Fibroblast of skin of back (primary cell): ENCODE measurements around the gene FGFR2.

Source experiments
- DNase-seq: peaks from one replicate; pipeline ENCODE4 v3.0.0-alpha.2; 2013

FGFR2 gene

GRCh38 chr10:121484816-121485215 lies 113.4 kb downstream of the FGFR2 start:
- DNase-seq, result no peak

GRCh38 chr10:121484401-121484800 lies 113.8 kb downstream of the FGFR2 start:
- DNase-seq, result no peak

- DNase-seq, result peak; percentile 36
These were observed 117.1 kb downstream of the FGFR2 start for GRCh38 chr10:121481180-121481579.

- no peak for DNase-seq
These were observed 119.7 kb downstream of the FGFR2 start for GRCh38 chr10:121478556-121478955.

- DNase-seq, result no peak
These were observed 128.2 kb downstream of the FGFR2 start for GRCh38 chr10:121469797-121470606.

GRCh38 chr10:121468726-121469125 lies 129.5 kb downstream of the FGFR2 start:
- DNase-seq, result no peak

GRCh38 chr10:121466424-121466823 lies 131.8 kb downstream of the FGFR2 start:
- DNase-seq, result no peak

GRCh38 chr10:121465215-121465614 lies 133.0 kb downstream of the FGFR2 start:
- DNase-seq, result no peak

- DNase-seq, result no peak
These were observed 133.7 kb downstream of the FGFR2 start for GRCh38 chr10:121464517-121464916.

- DNase-seq, result no peak
These were observed 135.3 kb downstream of the FGFR2 start for GRCh38 chr10:121462955-121463354.

GRCh38 chr10:121462281-121462680 lies 136.0 kb downstream of the FGFR2 start:
- DNase-seq, result no peak

- DNase-seq, result no peak
These were observed 136.9 kb downstream of the FGFR2 start for GRCh38 chr10:121461307-121461706.

- DNase-seq, result no peak
These were observed 137.5 kb downstream of the FGFR2 start for GRCh38 chr10:121460733-121461132.

- DNase-seq, result peak; percentile 89
These were observed 138.4 kb downstream of the FGFR2 start for GRCh38 chr10:121459622-121460453.

GRCh38 chr10:121459279-121459621 lies 139.0 kb downstream of the FGFR2 start:
- DNase-seq, result no peak

GRCh38 chr10:121457729-121458128 lies 140.5 kb downstream of the FGFR2 start:
- DNase-seq, result no peak

- no peak for DNase-seq
These were observed 142.9 kb downstream of the FGFR2 start for GRCh38 chr10:121455377-121455776.

GRCh38 chr10:121454781-121455180 lies 143.5 kb downstream of the FGFR2 start:
- no peak for DNase-seq

- no peak for DNase-seq
These were observed 145.1 kb downstream of the FGFR2 start for GRCh38 chr10:121453160-121453559.

GRCh38 chr10:121452581-121452980 lies 145.7 kb downstream of the FGFR2 start:
- DNase-seq, result no peak

GRCh38 chr10:121450247-121450646 lies 148.0 kb downstream of the FGFR2 start:
- DNase-seq, result no peak

- no peak for DNase-seq
These were observed 148.7 kb downstream of the FGFR2 start for GRCh38 chr10:121449482-121449924.

GRCh38 chr10:121448766-121449421 lies 149.3 kb downstream of the FGFR2 start:
- no peak for DNase-seq
